GM19468 (cell line): ENCODE measurements around the gene SLIT3.

Source experiments
- ATAC-seq: cut with Tn5 transposase; IDR thresholded peaks from one replicate; pipeline ENCODE4 v1.9.1; 2021; ENCODE audit warnings: mild to moderate bottlenecking, moderate library complexity, moderate number of reproducible peaks; ENCODE audit not compliant: unreplicated experiment; ENCODE audit errors: extremely low read depth

Gene SLIT3

DNA sequence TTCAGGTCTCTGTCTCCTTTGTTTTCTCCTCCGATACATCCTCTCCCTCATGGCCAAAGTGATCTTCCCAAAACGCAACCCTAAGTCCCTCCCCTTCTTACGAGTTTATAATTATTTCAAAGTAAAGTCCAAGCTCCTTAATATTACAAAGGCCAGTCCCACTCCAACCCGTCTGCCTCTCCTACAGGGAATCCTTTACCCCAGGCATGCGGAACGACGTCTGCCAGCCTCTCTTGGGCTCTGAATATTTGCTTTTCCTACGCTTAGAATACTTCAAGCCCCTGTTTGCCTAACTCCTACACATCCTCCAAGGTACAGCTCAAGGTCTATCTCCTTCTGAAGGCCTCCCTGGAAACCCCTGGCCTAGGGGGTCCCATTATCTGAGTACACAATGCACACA lies 246.4 kb downstream of the SLIT3 start:
- ATAC-seq, result no peak

GRCh38 chr5:169052207-169052606 lies 248.7 kb downstream of the SLIT3 start:
- no peak for ATAC-seq

DNA sequence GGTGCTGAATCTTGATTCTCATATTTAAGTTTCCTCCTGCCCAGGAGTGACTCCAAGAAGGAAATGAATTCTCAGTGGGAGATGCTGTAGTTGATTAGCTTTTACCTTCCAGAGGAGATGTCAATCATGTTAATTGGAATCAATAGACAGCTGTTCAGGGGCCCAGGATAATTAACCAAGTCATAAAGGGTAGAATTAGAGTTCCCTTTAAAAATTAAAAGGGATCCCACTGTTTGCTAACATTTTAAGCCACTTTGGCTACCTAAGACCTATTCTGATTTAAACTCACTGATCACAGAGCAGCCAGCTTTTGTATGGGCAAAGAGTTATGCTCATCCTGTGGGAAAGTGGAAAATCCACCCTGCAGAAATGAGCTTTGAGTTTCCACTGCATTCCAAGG lies 249.6 kb downstream of the SLIT3 start:
- no peak for ATAC-seq

DNA sequence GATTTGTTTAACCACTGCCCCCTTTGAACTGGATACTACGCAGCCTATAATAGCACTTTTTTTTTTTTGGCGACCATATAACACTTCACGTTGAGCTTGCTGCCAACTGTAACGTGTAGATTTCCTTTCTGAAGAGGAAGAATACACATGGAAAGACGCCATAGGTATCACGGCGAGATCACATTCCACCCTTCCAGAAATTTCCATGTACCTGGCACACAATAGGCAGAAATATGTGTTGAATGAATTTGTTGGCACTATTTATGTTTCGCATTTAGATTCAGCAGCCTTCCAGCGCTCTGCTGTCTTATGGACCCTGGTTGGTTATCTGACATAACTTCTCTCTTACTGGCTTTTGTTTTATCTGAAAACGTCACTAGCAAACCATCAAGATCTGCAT lies 250.3 kb downstream of the SLIT3 start:
- ATAC-seq, result no peak

- no peak for ATAC-seq
Observed at GRCh38 chr5:169050146-169050571, 250.8 kb downstream of the SLIT3 start.

GRCh38 chr5:169049712-169050111 lies 251.2 kb downstream of the SLIT3 start:
- ATAC-seq, result no peak

DNA sequence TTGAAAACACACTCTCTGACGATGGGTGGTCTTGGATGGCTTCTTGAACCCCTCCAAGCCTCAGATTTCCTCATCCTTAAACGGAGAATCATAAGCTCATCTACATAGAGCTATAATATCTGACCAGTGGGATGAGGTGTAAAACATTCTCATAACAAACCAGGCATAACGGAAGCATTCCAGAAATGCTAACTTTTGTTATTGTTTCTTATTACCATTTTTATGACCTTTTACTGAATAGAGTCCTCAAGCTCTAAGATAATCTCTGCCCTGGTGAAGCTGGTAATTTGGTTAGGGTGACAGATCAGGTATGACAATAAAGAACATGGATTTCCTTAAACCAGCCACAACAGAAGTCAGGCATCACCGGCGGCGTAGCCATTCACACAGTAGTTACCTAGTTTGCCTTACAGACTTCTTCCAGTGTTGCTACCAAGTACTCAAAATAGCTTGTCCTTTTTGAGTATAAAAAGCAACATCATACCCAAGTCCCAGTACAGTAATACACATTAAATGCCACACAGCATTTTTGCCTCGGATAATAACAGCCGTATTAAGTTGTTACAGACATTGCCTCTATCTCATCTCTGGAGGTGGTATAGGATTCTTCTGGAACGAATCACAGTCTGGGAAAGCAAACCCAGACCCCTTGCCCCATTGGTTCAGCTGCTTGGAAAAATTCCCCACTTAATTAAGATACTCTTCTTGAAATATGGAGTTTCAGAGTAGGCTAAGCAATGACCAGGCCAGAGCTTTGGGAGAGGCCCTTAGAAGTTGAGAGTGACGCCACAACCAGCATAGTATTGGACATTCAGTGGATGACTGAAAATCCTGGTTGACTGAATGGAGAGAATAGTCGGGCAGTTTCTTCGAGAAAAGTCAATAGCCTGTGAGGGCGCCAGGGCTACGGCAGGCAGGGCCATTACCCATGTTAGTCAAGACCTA lies 252.5 kb downstream of the SLIT3 start:
- no peak for ATAC-seq

GRCh38 chr5:169044962-169045361 lies 256.0 kb downstream of the SLIT3 start:
- ATAC-seq, result no peak

DNA sequence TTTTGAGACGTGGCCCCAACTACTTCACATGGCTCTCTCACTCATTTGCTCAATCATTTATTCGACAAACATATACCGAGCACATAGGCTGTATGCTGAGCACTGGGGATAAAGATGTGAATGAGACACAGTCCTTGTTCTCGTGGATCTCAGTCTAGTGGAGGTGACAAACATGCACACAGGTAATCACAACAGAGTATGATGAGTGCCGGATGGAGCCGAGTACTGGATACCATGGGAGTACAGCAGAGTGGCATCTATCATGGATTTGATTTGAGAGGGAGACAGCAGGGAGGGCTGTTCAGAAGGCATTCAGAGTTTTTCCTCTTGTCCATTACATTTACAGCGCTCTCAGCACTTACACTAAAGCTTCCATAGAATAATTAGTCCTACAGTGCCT lies 259.8 kb downstream of the SLIT3 start:
- no peak for ATAC-seq

DNA sequence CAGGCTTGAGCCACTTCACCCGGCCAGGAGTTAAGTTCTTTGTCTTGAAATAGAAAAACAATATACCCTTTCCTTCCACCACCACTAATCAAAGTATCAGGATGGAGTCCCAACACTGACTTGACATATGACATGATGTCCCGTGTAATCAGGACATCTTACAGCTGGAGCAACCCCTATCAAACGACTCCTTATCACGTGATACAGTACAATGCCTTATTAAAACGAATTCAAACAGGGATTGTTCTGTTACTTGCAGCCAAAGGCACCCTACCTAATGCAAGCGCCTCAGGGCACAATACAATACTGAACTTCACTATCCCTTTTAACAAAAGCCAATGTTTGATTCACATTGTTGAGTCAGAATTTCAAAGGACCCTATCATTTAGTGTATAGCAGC lies 261.3 kb downstream of the SLIT3 start:
- no peak for ATAC-seq

DNA sequence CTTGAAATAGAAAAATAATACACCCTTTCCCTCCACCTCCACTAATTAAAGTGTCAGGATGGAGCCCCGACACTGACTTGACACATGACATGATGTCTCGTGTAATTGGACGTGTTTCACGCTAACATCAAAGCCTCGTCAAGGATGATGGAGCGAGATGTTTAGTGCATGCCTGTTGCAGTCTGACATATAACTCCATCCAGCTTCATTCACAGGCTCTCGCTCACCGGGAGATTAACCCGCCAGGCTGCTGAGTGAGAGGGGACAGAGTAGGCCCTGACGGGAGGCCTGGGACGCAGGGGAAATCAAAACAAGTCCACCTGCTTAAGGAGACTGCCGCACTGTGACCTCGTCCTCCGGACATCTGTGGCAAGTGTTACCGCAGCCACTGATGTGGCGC lies 263.5 kb downstream of the SLIT3 start:
- no peak for ATAC-seq

- ATAC-seq, result no peak
Observed at GRCh38 chr5:169036079-169036805, 264.7 kb downstream of the SLIT3 start.

DNA sequence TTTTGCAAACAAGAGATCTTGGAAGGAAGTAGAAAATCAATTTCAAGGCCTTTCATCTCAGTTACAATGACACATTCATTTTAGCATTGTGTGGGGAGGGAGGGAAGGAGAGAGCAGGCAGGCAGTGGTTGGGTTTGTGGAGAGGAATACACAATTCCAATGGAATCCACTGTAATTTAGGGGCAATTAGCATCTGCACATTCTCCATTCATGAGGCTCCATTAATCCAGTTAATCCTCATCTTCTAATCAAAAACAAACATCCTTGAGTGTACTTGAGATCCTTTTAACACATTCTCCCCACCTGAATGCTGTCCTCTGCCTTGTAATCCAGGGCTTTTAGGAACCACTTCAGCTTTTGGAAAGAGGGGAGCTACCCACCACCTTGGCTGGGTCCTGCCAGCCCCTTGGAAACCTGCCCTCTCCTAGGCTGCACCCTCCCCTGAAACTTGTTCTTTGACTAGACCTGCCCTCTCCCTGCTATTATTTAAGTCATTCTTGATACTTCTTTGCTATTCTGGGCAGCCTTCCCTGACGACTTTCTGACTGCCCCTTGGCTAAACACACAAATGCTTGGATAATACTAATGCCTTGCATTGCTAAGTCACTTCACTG lies 271.2 kb downstream of the SLIT3 start:
- no peak for ATAC-seq

GRCh38 chr5:169029037-169029436 lies 271.9 kb downstream of the SLIT3 start:
- no peak for ATAC-seq

GRCh38 chr5:169027501-169028061 lies 273.4 kb downstream of the SLIT3 start:
- ATAC-seq, result no peak

DNA sequence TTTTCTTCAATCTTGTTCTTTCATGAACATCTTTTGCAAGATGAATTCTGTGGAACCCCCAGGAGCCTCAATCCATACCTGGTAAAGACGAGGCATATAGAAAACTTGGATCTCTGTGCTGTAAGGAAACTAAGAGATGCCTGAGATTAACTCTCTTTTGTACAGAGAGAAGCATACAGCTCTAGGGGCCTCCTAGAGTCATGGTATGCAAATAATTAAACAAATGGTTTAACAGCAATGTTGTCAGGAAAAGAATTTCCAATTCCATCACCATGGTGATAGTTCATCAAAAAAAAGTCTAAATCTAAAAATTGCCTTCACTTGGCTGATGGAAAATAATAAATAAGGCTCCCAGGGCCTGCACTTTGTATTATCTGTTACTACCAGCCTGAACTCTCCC lies 275.4 kb downstream of the SLIT3 start:
- ATAC-seq, result no peak

GRCh38 chr5:169024421-169024820 lies 276.5 kb downstream of the SLIT3 start:
- no peak for ATAC-seq

DNA sequence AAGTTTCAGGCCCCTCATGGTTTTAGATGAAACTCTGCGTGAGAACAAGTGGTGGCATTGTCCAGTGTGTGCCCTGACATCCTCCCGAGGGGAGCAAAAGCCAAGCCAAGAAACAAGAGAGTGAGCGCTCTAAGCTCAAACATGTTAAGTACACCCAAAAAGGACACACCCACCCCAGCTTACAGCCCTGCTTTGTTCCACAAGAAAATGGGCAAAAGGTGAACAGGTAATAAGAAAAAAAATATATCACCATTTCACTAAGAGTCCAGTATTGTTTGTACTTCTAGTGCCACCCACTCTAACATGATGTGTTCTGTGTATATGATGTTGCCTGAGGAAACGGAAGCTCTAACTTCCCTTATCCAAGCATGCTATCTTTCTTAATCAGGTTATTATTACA lies 278.2 kb downstream of the SLIT3 start:
- no peak for ATAC-seq

GRCh38 chr5:169020102-169020501 lies 280.8 kb downstream of the SLIT3 start:
- ATAC-seq, result no peak

GRCh38 chr5:169018925-169019324 lies 282.0 kb downstream of the SLIT3 start:
- no peak for ATAC-seq

DNA sequence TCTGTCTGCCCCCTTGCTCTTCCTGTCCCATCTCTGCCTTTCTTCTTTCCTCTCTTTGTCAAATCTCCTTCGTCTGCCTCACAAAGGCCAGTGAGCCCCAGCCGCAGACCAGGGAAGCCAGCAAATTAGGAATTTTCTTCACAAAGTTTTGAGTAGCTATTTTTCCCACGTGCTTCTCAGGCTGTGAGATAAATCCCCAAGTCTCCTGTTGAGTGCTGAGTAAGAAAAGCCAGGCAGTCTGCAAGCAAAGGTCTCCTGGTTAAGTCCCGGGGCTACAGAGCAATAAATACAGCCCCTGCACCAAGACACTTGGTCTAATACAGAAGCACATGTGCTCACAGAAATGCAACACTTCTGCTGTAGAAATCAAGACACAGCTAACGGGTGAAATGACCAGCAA lies 284.9 kb downstream of the SLIT3 start:
- no peak for ATAC-seq
